ENCODE results near the gene SLC22A24.

SLC22A24 gene

GRCh38 chr11:63032457-63032856 is 111.6 kb downstream of the SLC22A24 start:
- no peaks in the 10 kb centered on the region for H3K27me3 ChIP-seq (ENCODE audit: insufficient read depth, low read length)
- no peak overlapping the region for H3K4me3 ChIP-seq (ENCODE audit: low read length)
- no peak overlapping the region for H2AFZ ChIP-seq (ENCODE audit: low read depth, low read length)
- H3K9me3 ChIP-seq (ENCODE audit: low read length): no peaks in the 10 kb centered on the region
- no peaks in the 10 kb centered on the region for H3K4me1 ChIP-seq (ENCODE audit: insufficient read depth, low read length)
- H3K36me3 ChIP-seq (ENCODE audit: insufficient read depth, low read length): no peaks in the 10 kb centered on the region
